ENCODE measurements around the gene WDR5.

Gene WDR5

GRCh38 chr9:134162926-134163370 lies 27.1 kb downstream of the WDR5 start:
- no peak for TF ChIP-seq CTCF (conservative IDR thresholded peaks at IDR 0.05; ENCODE audit: control insufficient read depth, insufficient read depth, low read depth, low read length)
- DNase-seq (ENCODE audit: low read depth) = no peak
- no peak overlapping the region for H3K4me3 ChIP-seq (ENCODE audit: control insufficient read depth, low read depth, low read length)

GRCh38 chr9:134163371-134164196 lies 27.7 kb downstream of the WDR5 start:
- H3K4me3 ChIP-seq (ENCODE audit: control insufficient read depth, low read depth, low read length) = no peak overlapping the region
- TF ChIP-seq CTCF (conservative IDR thresholded peaks at IDR 0.05; ENCODE audit: control insufficient read depth, insufficient read depth, low read depth, low read length) = peak; percentile 23
- DNase-seq (ENCODE audit: low read depth) = peak; percentile 49

GRCh38 chr9:134164879-134165278 lies 29.0 kb downstream of the WDR5 start:
- no peak overlapping the region for H3K4me3 ChIP-seq (ENCODE audit: control insufficient read depth, low read depth, low read length)
- no peak for TF ChIP-seq CTCF (conservative IDR thresholded peaks at IDR 0.05; ENCODE audit: control insufficient read depth, insufficient read depth, low read depth, low read length)
- no peak for DNase-seq (ENCODE audit: low read depth)

GRCh38 chr9:134165357-134166315 lies 29.8 kb downstream of the WDR5 start:
- no peak overlapping the region for H3K4me3 ChIP-seq (ENCODE audit: control insufficient read depth, low read depth, low read length)
- TF ChIP-seq CTCF (conservative IDR thresholded peaks at IDR 0.05; ENCODE audit: control insufficient read depth, insufficient read depth, low read depth, low read length) = no peak
- peak; percentile 54 for DNase-seq (ENCODE audit: low read depth)

GRCh38 chr9:134166374-134166773 lies 30.5 kb downstream of the WDR5 start:
- H3K4me3 ChIP-seq (ENCODE audit: control insufficient read depth, low read depth, low read length) = no peak overlapping the region
- TF ChIP-seq CTCF (conservative IDR thresholded peaks at IDR 0.05; ENCODE audit: control insufficient read depth, insufficient read depth, low read depth, low read length) = no peak
- no peak for DNase-seq (ENCODE audit: low read depth)

GRCh38 chr9:134167530-134167931 lies 31.6 kb downstream of the WDR5 start:
- peak; percentile 12 for DNase-seq (ENCODE audit: low read depth)
- no peak overlapping the region for H3K4me3 ChIP-seq (ENCODE audit: control insufficient read depth, low read depth, low read length)
- TF ChIP-seq CTCF (conservative IDR thresholded peaks at IDR 0.05; ENCODE audit: control insufficient read depth, insufficient read depth, low read depth, low read length) = no peak

Measured in fibroblast of mammary gland (primary cell).